HepG2 (cell line): ENCODE data around the gene PRM3. TPM values are rescaled to one million over a fixed set of nuclear protein-coding genes. Genes with fewer than 3 reads are reported as not detected.

Experiments
- CBX5 ChIP-seq: sonication (generic); formaldehyde crosslinking; IDR thresholded peaks from 2 replicates; pipeline ENCODE4 v1.4.0; 2020; ENCODE audit warnings: missing genetic modification reagents, borderline replicate concordance
- CEBPG ChIP-seq: IDR thresholded peaks from 2 replicates; pipeline ENCODE4 v1.6.1; 2016
- CENPX ChIP-seq: sonication (generic); formaldehyde crosslinking; IDR thresholded peaks from 2 replicates; pipeline ENCODE4 v1.9.0; 2021; ENCODE audit warnings: mild to moderate bottlenecking, missing genetic modification reagents, moderate library complexity
- GPN1 ChIP-seq: sonication (generic); formaldehyde crosslinking; IDR thresholded peaks from 2 replicates; pipeline ENCODE4 v1.5.1; 2020; ENCODE audit warnings: missing genetic modification reagents, borderline replicate concordance
- ISL2 ChIP-seq: sonication (generic); formaldehyde crosslinking; IDR thresholded peaks from 2 replicates; pipeline ENCODE4 v1.5.0; 2020; ENCODE audit warnings: missing genetic modification reagents
- KAT7 ChIP-seq: IDR thresholded peaks from 2 replicates; pipeline ENCODE4 v1.6.1; 2018; ENCODE audit warnings: borderline replicate concordance, missing compliant biosample characterization
- NPAS2 ChIP-seq: sonication (generic); formaldehyde crosslinking; IDR thresholded peaks from 2 replicates; pipeline ENCODE4 v1.8.0; 2022; ENCODE audit warnings: mild to moderate bottlenecking, missing genetic modification reagents, borderline replicate concordance
- PHF20 ChIP-seq: sonication (generic); formaldehyde crosslinking; IDR thresholded peaks from 2 replicates; pipeline ENCODE4 v1.5.0; 2020; ENCODE audit warnings: mild to moderate bottlenecking, missing genetic modification reagents
- RBFOX2 ChIP-seq: fragments of 200-400 bp; formaldehyde crosslinking; IDR thresholded peaks from 2 replicates; pipeline ENCODE4 v1.6.1; 2017; ENCODE audit warnings: low read depth, mild to moderate bottlenecking, low read length
- SMC3 ChIP-seq: IDR thresholded peaks from 2 replicates; pipeline ENCODE4 v1.6.1; 2011; ENCODE audit warnings: low read length, improper control_type of control experiment
- SPEN ChIP-seq: sonication (generic); formaldehyde crosslinking; IDR thresholded peaks from 2 replicates; pipeline ENCODE4 v1.5.1; 2020; ENCODE audit warnings: low read depth, mild to moderate bottlenecking, missing genetic modification reagents
- ZFP36 ChIP-seq: fragments of 150-350 bp; IDR thresholded peaks from 2 replicates; pipeline ENCODE4 v1.6.1; 2018; ENCODE audit warnings: borderline replicate concordance, low read length, low read depth; ENCODE audit not compliant: partially characterized antibody
- ZNF446 ChIP-seq: sonication (generic); formaldehyde crosslinking; IDR thresholded peaks from 2 replicates; pipeline ENCODE4 v1.5.0; 2020; ENCODE audit warnings: mild to moderate bottlenecking, missing genetic modification reagents
- ZNF724P ChIP-seq: sonication (generic); formaldehyde crosslinking; IDR thresholded peaks from 2 replicates; pipeline ENCODE4 v1.8.0; 2022; ENCODE audit warnings: missing genetic modification reagents, borderline replicate concordance
- ZSCAN12 ChIP-seq: sonication (generic); formaldehyde crosslinking; IDR thresholded peaks from 2 replicates; pipeline ENCODE4 v1.9.0; 2021; ENCODE audit warnings: mild to moderate bottlenecking, missing genetic modification reagents
- polyA plus RNA-seq, 8 experiments: library from polyadenylated mRNA; depleted of rRNA in 3 of 8; stranded (reverse) in 7 of 8; unstranded in 1 of 8; fragments of >200 nt; fragmentation: Illumina TruSeq in 4 of 8; extraction: Trizol in 4 of 8; gene quantifications; 2 replicates each; pipeline versions ENCODE4 v1.2.1 to v1.2.3, GENCODE V29; 2011 to 2016; ENCODE audit warnings: low read depth in 4 of 8, missing spikeins in 1 of 8, mixed read lengths in 1 of 8; ENCODE audit not compliant: insufficient read depth in 1 of 8
- total RNA-seq, 5 experiments: library from RNA; depleted of rRNA; stranded (reverse); fragments of >200 nt; fragmentation: Illumina TruSeq; extraction: Trizol; gene quantifications; 2 replicates each; pipeline ENCODE4 v1.2.3, GENCODE V29; 2016; ENCODE audit warnings: low read depth in 1 of 5
- TF ChIP-seq, protein P1 (sequence below): sonication (generic); formaldehyde crosslinking; IDR thresholded peaks from 2 replicates; pipeline ENCODE4 v1.9.0; 2022; ENCODE audit warnings: low read depth, missing genetic modification reagents
- TF ChIP-seq, protein P2 (sequence below): sonication (generic); formaldehyde crosslinking; IDR thresholded peaks from 2 replicates; pipeline ENCODE4 v1.8.1; 2023; ENCODE audit warnings: mild to moderate bottlenecking, missing genetic modification reagents
- TF ChIP-seq, protein P3 (sequence below): sonication (generic); formaldehyde crosslinking; IDR thresholded peaks from 2 replicates; pipeline ENCODE4 v1.4.0; 2020; ENCODE audit warnings: missing genetic modification reagents
- TF ChIP-seq, protein P4 (sequence below): sonication (generic); formaldehyde crosslinking; IDR thresholded peaks from 2 replicates; pipeline ENCODE4 v1.4.0; 2020; ENCODE audit warnings: missing genetic modification reagents
- TF ChIP-seq, protein P5 (sequence below): sonication (generic); formaldehyde crosslinking; conservative IDR thresholded peaks from 2 replicates; pipeline ENCODE4 v1.4.0; 2020; ENCODE audit warnings: missing genetic modification reagents
- TF ChIP-seq, protein P6 (sequence below): sonication (generic); formaldehyde crosslinking; IDR thresholded peaks from 2 replicates; pipeline ENCODE4 v1.5.0; 2020; ENCODE audit warnings: missing genetic modification reagents

Gene PRM3
- total and polyA plus RNA-seq, 2 of the 13 experiments (the other 11 are each of a cell fraction or from before 2014, with no cell fraction given) = not detected

DNA sequence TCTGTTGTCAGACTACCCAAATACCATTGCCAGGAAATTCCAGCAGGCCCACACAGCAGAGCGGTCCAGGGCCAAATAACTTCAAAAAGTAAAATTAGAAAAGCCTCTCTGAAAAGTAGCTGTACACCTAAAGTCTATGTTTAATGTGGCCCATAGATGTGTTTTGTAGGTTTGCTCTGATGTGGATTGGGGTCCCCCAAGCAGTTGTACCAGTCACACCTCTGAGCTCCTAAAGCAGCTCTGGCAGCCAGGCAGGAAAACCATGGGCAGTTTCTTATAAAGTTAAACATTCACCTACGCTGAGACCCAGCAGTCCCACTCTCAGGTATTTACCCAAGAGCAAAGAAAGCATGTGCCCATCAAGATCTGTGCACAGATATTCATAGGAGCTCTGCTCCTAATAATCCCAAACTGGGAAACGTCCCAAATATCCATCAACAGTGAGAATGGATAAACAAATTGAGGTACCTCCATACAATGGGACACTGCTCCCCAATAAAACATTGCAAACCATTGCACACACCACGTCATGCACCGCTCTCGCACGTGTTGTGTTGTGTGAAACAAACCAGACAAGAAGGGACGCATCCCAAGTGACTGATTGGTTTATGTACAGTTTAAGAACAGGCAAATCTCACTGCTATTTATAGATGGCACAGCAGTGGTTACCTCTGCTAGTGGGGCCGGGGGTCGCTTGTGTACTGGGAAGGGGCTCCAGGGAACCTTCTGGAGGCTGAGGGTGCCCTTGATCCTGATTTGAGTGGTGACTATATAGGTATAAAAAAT is 23.5 kb upstream of the PRM3 start (continued):
- TF ChIP-seq NPAS2 (no peak), SMC3 (peak; percentile 35; the same call in 1 of the 2 replicates), SPEN (CRISPR knock-in tag) (0 out of 2 replicates have a peak, but pooled peaks have one; percentile 1), CENPX (no peak), GPN1 (CRISPR knock-in tag) (no peak), ZSCAN12 (CRISPR knock-in tag) (0 out of 2 replicates have a peak, but pooled peaks have one; percentile 44), CEBPG (peak; percentile 62), KAT7 (CRISPR knock-in tag) (peak; percentile 61; the same call in 1 of the 2 replicates), ZNF724P (CRISPR knock-in tag) (no peak), ISL2 (no peak), ZNF446 (CRISPR knock-in tag) (peak; percentile 11; the same call in 1 of the 2 replicates), ZFP36 (no peak), PHF20 (0 out of 2 replicates have a peak, but pooled peaks have one; percentile 31), CBX5 (CRISPR knock-in tag) (0 out of 2 replicates have a peak, but pooled peaks have one; percentile 14), RBFOX2 (peak; percentile 62)
- TF ChIP-seq, protein P1, sequence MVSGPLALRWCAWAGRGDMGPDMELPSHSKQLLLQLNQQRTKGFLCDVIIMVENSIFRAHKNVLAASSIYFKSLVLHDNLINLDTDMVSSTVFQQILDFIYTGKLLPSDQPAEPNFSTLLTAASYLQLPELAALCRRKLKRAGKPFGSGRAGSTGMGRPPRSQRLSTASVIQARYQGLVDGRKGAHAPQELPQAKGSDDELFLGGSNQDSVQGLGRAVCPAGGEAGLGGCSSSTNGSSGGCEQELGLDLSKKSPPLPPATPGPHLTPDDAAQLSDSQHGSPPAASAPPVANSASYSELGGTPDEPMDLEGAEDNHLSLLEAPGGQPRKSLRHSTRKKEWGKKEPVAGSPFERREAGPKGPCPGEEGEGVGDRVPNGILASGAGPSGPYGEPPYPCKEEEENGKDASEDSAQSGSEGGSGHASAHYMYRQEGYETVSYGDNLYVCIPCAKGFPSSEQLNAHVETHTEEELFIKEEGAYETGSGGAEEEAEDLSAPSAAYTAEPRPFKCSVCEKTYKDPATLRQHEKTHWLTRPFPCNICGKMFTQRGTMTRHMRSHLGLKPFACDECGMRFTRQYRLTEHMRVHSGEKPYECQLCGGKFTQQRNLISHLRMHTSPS (CRISPR knock-in tag) = no peak; the same call in 1 of the 2 replicates
- TF ChIP-seq, protein P2, sequence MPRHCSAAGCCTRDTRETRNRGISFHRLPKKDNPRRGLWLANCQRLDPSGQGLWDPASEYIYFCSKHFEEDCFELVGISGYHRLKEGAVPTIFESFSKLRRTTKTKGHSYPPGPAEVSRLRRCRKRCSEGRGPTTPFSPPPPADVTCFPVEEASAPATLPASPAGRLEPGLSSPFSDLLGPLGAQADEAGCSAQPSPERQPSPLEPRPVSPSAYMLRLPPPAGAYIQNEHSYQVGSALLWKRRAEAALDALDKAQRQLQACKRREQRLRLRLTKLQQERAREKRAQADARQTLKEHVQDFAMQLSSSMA = no peak
- TF ChIP-seq, protein P3, sequence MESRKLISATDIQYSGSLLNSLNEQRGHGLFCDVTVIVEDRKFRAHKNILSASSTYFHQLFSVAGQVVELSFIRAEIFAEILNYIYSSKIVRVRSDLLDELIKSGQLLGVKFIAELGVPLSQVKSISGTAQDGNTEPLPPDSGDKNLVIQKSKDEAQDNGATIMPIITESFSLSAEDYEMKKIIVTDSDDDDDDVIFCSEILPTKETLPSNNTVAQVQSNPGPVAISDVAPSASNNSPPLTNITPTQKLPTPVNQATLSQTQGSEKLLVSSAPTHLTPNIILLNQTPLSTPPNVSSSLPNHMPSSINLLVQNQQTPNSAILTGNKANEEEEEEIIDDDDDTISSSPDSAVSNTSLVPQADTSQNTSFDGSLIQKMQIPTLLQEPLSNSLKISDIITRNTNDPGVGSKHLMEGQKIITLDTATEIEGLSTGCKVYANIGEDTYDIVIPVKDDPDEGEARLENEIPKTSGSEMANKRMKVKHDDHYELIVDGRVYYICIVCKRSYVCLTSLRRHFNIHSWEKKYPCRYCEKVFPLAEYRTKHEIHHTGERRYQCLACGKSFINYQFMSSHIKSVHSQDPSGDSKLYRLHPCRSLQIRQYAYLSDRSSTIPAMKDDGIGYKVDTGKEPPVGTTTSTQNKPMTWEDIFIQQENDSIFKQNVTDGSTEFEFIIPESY (CRISPR knock-in tag) = peak; percentile 51; the same call in 1 of the 2 replicates
- TF ChIP-seq, protein P4, sequence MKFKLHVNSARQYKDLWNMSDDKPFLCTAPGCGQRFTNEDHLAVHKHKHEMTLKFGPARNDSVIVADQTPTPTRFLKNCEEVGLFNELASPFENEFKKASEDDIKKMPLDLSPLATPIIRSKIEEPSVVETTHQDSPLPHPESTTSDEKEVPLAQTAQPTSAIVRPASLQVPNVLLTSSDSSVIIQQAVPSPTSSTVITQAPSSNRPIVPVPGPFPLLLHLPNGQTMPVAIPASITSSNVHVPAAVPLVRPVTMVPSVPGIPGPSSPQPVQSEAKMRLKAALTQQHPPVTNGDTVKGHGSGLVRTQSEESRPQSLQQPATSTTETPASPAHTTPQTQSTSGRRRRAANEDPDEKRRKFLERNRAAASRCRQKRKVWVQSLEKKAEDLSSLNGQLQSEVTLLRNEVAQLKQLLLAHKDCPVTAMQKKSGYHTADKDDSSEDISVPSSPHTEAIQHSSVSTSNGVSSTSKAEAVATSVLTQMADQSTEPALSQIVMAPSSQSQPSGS = peak; percentile 36
- TF ChIP-seq, protein P5, sequence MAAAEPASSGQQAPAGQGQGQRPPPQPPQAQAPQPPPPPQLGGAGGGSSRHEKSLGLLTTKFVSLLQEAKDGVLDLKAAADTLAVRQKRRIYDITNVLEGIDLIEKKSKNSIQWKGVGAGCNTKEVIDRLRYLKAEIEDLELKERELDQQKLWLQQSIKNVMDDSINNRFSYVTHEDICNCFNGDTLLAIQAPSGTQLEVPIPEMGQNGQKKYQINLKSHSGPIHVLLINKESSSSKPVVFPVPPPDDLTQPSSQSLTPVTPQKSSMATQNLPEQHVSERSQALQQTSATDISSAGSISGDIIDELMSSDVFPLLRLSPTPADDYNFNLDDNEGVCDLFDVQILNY (CRISPR knock-in tag) = no peak
- TF ChIP-seq, protein P6, sequence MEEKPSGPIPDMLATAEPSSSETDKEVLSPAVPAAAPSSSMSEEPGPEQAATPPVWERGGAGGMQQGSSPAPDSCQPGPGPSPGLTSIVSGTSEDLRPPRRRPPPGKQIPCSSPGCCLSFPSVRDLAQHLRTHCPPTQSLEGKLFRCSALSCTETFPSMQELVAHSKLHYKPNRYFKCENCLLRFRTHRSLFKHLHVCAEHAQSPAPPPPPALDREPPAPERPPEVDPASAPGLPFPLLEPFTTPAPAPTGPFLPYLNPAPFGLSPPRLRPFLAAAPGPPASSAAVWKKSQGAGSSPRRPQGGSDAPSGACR = peak; percentile 36; the same call in 1 of the 2 replicates
